KBM-7 (cell line): ENCODE measurements around the gene SPOCD1.

Source experiments
- DNase-seq: peaks from one replicate; pipeline ENCODE4 v3.0.0-alpha.2; 2015
- in situ Hi-C: fragments of 300-500 bp; cut with MboI; formaldehyde crosslinking; loops from 2 replicates; pipeline ENCODE4 v1.14.3; 2020; ENCODE audit warnings: low sequenced_read_pairs, low pct_unique_long_range_greater_than_20kb, mixed read lengths

SPOCD1 gene

GRCh38 chr1:31780632-31781031 lies 35.2 kb downstream of the SPOCD1 start:
- in situ Hi-C loops = no loop called here
- no peak for DNase-seq

GRCh38 chr1:31779687-31780086 lies 36.1 kb downstream of the SPOCD1 start:
- DNase-seq = no peak
- in situ Hi-C loops = no loop called here

GRCh38 chr1:31778763-31779488 lies 36.9 kb downstream of the SPOCD1 start:
- no peak for DNase-seq
- in situ Hi-C loops = no loop called here

- no peak for DNase-seq
- in situ Hi-C loops = no loop called here
Observed at GRCh38 chr1:31776516-31776915, 39.3 kb downstream of the SPOCD1 start.

GRCh38 chr1:31776032-31776431 lies 39.8 kb downstream of the SPOCD1 start:
- DNase-seq = no peak
- in situ Hi-C loops = no loop called here

- no peak for DNase-seq
- in situ Hi-C loops = no loop called here
Observed at GRCh38 chr1:31775210-31775999, 40.4 kb downstream of the SPOCD1 start.

- DNase-seq = no peak
- in situ Hi-C loops = no loop called here
Observed at GRCh38 chr1:31774495-31774894, 41.3 kb downstream of the SPOCD1 start.

GRCh38 chr1:31773861-31774260 lies 42.0 kb downstream of the SPOCD1 start:
- no peak for DNase-seq
- in situ Hi-C loops = no loop called here

- in situ Hi-C loops = no loop called here
- DNase-seq = no peak
Observed at GRCh38 chr1:31772669-31773248, 43.1 kb downstream of the SPOCD1 start.

GRCh38 chr1:31771891-31772668 lies 43.7 kb downstream of the SPOCD1 start:
- no peak for DNase-seq
- in situ Hi-C loops = no loop called here

GRCh38 chr1:31769720-31770390 lies 46.0 kb downstream of the SPOCD1 start:
- in situ Hi-C loops = no loop called here

GRCh38 chr1:31768939-31769704 lies 46.7 kb downstream of the SPOCD1 start:
- in situ Hi-C loops = no loop called here
- DNase-seq = peak; percentile 54

More at GRCh38 chr1:31769720-31770390, 46.0 kb downstream of the SPOCD1 start:
- DNase-seq = no peak

- no peak for DNase-seq
- in situ Hi-C loops = no loop called here
Observed at GRCh38 chr1:31768407-31768907, 47.4 kb downstream of the SPOCD1 start.

GRCh38 chr1:31767225-31767624 lies 48.6 kb downstream of the SPOCD1 start:
- DNase-seq = no peak
- in situ Hi-C loops = no loop called here

- in situ Hi-C loops = no loop called here
- no peak for DNase-seq
Observed at GRCh38 chr1:31765516-31765915, 50.3 kb downstream of the SPOCD1 start.

- in situ Hi-C loops = no loop called here
- peak; percentile 55 for DNase-seq
Observed at GRCh38 chr1:31765041-31765467, 50.8 kb downstream of the SPOCD1 start.

- in situ Hi-C loops = no loop called here
- peak; percentile 35 for DNase-seq
Observed at GRCh38 chr1:31764312-31765040, 51.3 kb downstream of the SPOCD1 start, which contains the start of gene ADGRB2. TSS of gene ADGRB2 (minus strand) at chr1:31764340. CDS start at chr1:31757221, 7,119 bp downstream.
